ENCODE data around the gene GMDS.

GRCh38 chr6:1872649-1873131, 372.7 kb downstream of the GMDS start:
- TF ChIP-seq CTCF (IDR thresholded peaks at IDR 0.05) (no peak), EZH2 (IDR thresholded peaks at IDR 0.05; ENCODE audit: borderline replicate concordance, insufficient read depth, low read depth, low read length, poor library complexity, severe bottlenecking) (no peak)
